Measurements from ENCODE around the gene APOC1.

APOC1 gene

GRCh38 chr19:44957526-44957925, 43.1 kb downstream of the APOC1 start:
- no peak for DNase-seq

- DNase-seq: no peak
Measured at GRCh38 chr19:44958090-44958489, 43.7 kb downstream of the APOC1 start.

DNA sequence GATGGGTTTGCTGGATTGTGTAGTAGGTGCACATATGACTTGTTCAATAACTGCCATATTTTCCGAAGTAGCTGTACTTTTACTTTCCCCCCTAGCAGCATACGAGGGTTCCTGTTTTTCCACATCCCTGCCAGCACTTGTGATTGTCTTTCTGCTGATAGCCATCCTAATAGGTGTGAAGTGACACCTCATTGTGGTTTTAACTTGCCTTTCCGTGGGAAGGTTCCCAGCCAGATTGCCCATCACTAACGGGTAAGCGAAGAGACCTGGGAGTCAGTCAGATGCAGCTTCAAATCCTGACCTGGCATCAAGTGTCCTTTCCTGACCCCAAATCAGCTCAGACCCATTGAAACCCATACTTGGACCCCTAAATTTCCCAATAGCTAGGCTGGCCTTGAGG, 45.3 kb downstream of the APOC1 start:
- no peak for DNase-seq

- no peak for DNase-seq
Measured at GRCh38 chr19:44960906-44961728, 46.7 kb downstream of the APOC1 start.

DNA sequence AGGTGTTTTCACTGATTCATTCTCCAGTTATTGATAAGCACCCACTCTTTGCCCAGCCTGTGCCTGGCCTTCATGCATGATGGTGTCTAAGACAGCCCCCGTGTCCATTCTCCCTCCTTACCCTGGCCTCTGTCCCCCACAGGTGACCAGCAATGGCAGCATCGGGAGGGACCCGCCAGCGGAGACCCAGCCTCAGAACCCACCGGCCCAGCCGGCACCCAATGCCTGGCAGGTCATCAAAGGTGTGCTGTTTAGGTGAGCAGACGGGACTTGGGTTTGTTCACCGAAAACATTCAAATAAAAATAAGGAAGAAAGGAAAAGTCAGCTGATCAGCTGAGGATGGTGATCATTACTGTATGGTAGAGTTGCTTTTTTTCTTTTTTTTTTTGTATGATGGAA, 47.4 kb downstream of the APOC1 start:
- no peak for DNase-seq

DNA sequence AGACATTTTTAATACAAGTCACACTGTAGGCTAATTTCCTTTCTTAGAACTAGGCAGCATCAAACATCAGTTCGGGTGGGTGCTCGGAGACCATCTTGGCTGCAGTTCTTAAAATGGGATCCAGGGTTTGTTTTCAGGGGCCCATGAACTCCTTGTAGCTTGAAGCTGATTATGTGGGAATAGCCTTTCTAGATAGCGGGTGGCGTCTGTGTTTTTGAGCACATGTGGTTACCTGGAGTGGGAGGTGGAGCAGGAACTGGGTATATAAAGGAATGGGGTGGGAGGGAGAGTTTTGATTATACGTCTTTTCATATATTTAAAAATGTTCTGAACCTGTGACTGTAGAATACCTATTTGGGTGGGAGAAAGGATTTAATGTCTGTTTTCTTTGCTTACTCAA, 53.7 kb downstream of the APOC1 start:
- DNase-seq: no peak

GRCh38 chr19:44968670-44969069, 54.3 kb downstream of the APOC1 start:
- DNase-seq: no peak
